HG02943 (cell line): ENCODE measurements around the gene OR10P1.
"Not testable (repeated sequence)": the region's sequence is repeated elsewhere in the genome, so short reads cannot be mapped to it uniquely, and the experiment has no call there.

Experiments
- ATAC-seq: cut with Tn5 transposase; IDR thresholded peaks from one replicate; pipeline ENCODE4 v1.9.1; 2021; ENCODE audit warnings: mild to moderate bottlenecking, low read depth, moderate library complexity; ENCODE audit not compliant: unreplicated experiment

Gene OR10P1, protein sequence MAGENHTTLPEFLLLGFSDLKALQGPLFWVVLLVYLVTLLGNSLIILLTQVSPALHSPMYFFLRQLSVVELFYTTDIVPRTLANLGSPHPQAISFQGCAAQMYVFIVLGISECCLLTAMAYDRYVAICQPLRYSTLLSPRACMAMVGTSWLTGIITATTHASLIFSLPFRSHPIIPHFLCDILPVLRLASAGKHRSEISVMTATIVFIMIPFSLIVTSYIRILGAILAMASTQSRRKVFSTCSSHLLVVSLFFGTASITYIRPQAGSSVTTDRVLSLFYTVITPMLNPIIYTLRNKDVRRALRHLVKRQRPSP

GRCh38 chr12:55636853-55637252 lies at the start of gene OR10P1:
OR10P1 (plus strand) TSS chr12:55636892; CDS start chr12:55636892, 0 bp downstream.
- no peak for ATAC-seq

DNA sequence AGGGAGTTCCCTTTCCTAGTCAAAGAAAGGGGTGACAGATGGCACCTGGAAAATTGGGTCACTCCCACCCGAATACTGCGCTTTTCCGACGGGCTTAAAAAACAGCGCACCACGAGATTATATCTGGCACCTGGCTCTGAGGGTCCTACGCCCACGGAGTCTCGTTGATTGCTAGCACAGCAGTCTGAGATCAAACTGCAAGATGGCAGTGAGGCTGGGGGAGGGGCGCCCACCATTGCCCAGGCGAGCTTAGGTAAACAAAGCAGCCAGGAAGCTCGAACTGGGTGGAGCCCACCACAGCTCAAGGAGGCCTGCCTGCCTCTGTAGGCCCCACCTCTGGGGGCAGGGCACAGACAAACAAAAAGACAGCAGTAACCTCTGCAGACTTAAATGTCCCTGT lies 46.5 kb upstream of the OR10P1 start:
- not testable (repeated sequence) for ATAC-seq

GRCh38 chr12:55607821-55608594 lies 28.7 kb upstream of the OR10P1 start:
- ATAC-seq = no peak

GRCh38 chr12:55610598-55610997 lies 26.1 kb upstream of the OR10P1 start:
- ATAC-seq = no peak

- ATAC-seq = no peak
Observed at GRCh38 chr12:55612646-55613045, 24.0 kb upstream of the OR10P1 start.

GRCh38 chr12:55614764-55615163 lies 21.9 kb upstream of the OR10P1 start:
- no peak for ATAC-seq

GRCh38 chr12:55619354-55620138 lies 17.1 kb upstream of the OR10P1 start:
- ATAC-seq = peak; percentile 90

GRCh38 chr12:55624056-55624455 lies 12.6 kb upstream of the OR10P1 start:
- ATAC-seq = no peak

- no peak for ATAC-seq
Observed at GRCh38 chr12:55626154-55626553, 10.5 kb upstream of the OR10P1 start.

DNA sequence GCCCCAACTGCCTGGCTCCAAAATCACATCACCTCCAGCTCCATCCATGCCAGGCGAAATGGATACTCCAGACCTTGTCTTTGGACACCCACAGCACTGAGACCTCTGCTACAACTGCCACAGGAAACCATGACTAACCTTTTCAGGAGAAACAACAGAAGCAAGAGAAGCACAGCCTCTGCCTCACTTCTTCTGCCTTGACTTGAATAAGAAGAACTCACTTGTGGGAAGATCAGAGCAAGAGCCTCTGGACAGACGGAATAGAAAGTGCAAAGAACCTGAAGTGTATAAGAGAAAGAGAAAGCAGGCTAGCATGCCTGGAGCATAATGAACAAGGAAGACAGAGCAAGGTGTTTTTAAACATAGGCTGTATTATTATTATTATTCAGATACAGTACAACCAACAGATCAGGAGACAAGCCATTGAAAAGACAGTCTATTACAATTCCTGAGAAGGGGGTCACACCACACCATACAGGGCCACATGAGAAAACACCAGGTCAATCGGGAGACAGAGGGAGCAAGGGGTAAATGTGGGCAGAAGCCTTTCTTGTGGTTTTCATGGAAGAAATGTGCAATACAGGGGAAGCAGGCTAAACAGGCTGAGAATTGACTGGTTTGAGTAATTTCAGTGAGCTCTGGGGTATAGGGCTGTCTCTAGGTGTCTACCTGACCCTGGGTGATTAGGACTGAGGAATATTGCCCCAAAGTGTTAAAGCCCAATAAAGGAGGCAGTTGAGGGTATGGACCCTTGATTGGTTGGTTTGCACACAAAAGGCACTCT lies 7.4 kb upstream of the OR10P1 start:
- ATAC-seq = no peak

- ATAC-seq = no peak
Observed at GRCh38 chr12:55631056-55631455, 5.6 kb upstream of the OR10P1 start.

DNA sequence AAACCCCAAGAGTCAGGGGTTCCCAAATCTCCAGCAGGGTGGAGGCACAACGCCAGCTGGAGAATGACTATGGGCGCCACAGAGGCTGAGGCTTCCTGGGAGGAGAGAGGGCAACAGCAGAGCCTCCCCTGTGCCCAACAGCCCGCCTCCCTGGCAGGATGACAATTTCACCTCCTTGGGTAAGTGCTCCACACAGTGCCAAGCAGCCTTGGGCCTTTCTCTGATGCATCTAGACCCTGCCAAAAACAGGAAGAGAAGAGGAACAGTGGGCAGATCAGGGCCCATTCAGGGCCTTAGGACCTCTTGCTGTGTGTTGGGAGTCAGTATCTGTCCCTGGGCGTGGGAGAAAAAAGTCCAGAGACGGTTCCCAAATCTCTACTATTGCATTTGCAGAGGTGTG lies 5.0 kb upstream of the OR10P1 start:
- no peak for ATAC-seq

DNA sequence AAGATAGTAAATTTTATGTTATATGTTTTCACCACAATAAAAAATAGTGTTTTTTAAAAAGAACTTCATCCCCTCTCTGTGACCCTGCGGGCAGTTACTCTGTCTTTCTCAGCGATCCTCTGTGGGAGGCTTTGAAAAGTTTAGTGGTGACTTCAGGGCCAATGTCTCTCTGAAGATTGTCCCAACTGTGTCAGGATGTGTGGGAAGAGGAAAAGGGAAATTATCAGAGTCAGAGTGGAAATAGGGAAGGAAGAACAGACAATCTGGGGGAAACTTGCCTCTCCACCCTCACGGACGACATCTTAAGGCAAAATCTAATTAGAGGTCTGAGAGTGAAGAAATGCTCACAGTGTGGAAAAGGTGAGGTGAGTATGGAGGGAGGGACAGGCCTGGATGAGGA lies 3.5 kb upstream of the OR10P1 start:
- no peak for ATAC-seq

- ATAC-seq = no peak
Observed at GRCh38 chr12:55636116-55636655, 506 bp upstream of the OR10P1 start.

GRCh38 chr12:55637467-55637866 lies 775 bp downstream of the OR10P1 start:
- ATAC-seq = no peak

- ATAC-seq = no peak
Observed at GRCh38 chr12:55641595-55641994, 4.9 kb downstream of the OR10P1 start.

DNA sequence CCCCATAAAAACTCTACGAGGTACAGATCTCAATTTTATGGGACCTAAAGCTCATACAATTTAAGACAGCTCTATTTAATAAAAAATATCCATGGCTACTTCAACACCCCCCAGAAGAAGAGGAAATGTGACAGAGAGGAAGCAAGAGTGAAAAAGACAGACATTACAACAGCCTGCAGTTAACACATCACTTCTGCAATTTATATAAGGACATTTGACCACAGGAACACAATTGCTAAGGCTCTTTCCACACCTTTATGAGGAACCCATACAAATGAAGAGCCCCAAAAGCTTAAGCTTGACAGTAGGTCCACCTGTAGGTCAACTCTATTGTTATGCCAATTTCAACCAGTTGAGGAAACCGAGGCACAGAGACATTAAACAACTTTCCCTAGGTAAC lies 5.6 kb downstream of the OR10P1 start:
- ATAC-seq = no peak

DNA sequence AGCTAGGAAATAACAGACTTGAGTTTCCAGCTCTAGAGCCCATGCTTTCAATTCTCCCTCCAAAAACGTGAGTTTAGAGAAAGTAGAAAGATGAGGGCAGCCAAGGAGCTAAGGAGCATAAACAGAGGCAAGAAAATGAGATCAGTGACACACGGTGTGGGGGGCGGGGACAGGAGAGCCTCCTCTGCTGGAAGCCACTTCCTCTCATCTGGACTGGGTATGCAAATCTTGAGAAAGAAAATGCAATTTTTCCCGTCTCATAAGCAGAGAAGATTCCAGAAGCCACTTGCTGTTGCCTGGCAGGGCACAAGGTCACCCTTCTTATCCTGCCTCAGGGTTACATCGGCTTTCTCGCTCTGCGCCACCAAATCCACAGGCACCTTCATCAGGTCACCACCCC lies 6.0 kb downstream of the OR10P1 start:
- ATAC-seq = no peak

DNA sequence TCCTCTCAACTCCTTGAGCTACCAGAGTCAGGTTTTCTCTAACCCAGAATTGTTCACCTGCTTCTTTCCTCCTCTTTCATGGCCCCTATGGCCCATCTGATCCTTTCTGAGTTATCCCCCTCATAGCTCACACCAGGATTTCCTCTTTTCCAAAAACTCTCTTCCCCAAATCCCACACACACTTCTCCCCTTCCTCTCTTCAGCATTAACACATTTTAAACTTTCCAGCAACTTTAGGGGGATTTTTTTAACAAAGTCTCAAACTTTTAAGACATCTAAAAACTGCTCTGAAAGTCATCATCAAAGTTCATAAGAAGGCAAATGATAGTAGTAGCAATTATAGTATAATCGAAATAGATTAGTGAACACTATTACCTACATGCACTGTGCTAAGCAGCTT lies 7.9 kb downstream of the OR10P1 start:
- ATAC-seq = no peak

GRCh38 chr12:55647027-55647426 lies 10.3 kb downstream of the OR10P1 start:
- ATAC-seq = no peak
